Dendritic cell treated with granulocyte-macrophage colony-stimulating factor and Interleukin-4, amounts not matched to agents 40 ng/mL and 50 ng/mL, for 4 days (primary cell): ENCODE results near the gene LZTR1.

Experiments
- H3K27ac Mint-ChIP-seq: one replicate; pipeline ENCODE4 v1.8.0; 2022; ENCODE audit warnings: mild to moderate bottlenecking, mixed read lengths
- H3K27me3 Mint-ChIP-seq: one replicate; pipeline ENCODE4 v1.8.0; 2022; ENCODE audit warnings: mild to moderate bottlenecking, mixed read lengths
- H3K36me3 Mint-ChIP-seq: one replicate; pipeline ENCODE4 v1.8.0; 2022; ENCODE audit warnings: low read depth, mixed read lengths
- H3K4me1 Mint-ChIP-seq: one replicate; pipeline ENCODE4 v1.8.0; 2022; ENCODE audit warnings: low read depth, mixed read lengths
- H3K4me3 Mint-ChIP-seq: one replicate; pipeline ENCODE4 v1.8.0; 2022; ENCODE audit warnings: mild to moderate bottlenecking, moderate library complexity, mixed read lengths
- H3K9me3 Mint-ChIP-seq: one replicate; pipeline ENCODE4 v1.8.0; 2022; ENCODE audit warnings: mixed read lengths
- intact Hi-C: fragments of 100-400 bp; cut with micrococcal nuclease; formaldehyde crosslinking; loops from one replicate; pipeline ENCODE4 v1.15.0; 2022

The LZTR1 gene

DNA sequence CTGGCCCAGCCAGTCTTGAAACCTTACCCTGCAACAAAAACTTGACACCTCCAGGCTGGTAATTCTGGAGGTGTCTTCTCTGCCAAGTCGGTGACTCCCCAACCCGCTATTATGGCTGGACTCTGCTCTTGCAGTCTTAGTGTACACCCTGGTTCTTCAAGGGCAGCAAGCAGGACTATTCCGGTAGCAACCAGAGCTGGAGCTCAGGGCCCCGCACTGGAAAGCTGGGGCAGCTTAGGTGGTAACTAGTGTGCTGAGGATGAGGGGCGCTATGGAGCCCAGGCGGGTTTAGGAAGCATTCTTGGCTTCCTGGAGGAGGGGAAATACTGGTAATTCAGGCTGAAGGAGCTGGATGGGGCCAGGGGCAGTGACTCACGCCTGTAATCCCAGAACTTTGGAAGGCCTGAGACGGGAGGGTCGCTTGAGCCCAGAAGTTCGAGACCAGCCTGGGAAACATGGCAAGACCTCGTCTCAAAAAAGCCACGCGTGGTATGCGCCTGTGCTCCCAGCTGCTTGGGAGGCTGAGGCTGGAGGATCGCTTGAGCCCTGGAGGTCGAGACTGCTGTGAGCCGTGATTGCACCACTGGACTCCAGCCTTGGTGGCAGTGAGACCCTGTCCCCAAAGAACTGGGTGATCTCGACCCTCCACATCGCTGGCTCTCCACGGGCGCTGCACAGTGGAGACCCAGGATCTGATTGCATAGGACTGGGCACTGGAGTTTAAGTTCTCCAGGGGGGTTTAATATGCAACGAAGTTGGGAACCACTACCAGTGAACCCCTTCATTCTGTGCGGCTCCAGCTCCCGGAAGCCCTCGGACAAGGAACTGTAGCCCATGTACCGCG, 25.6 kb upstream of the LZTR1 start:
- H3K4me3 Mint-ChIP-seq, result peak overlapping the region; percentile 92
- peaks cover 36% of the 10 kb centered on the region for H3K4me1 Mint-ChIP-seq
- intact Hi-C loops, result loop anchor here (5.0 kb wide), 1 partner anchor 69 kb away; no protein-coding TSS in a partner anchor
- H3K36me3 Mint-ChIP-seq, result peaks cover 60% of the 10 kb centered on the region
- H3K27me3 Mint-ChIP-seq, result no peaks in the 10 kb centered on the region
- peak overlapping the region; percentile 92 for H3K27ac Mint-ChIP-seq
- no peaks in the 10 kb centered on the region for H3K9me3 Mint-ChIP-seq

DNA sequence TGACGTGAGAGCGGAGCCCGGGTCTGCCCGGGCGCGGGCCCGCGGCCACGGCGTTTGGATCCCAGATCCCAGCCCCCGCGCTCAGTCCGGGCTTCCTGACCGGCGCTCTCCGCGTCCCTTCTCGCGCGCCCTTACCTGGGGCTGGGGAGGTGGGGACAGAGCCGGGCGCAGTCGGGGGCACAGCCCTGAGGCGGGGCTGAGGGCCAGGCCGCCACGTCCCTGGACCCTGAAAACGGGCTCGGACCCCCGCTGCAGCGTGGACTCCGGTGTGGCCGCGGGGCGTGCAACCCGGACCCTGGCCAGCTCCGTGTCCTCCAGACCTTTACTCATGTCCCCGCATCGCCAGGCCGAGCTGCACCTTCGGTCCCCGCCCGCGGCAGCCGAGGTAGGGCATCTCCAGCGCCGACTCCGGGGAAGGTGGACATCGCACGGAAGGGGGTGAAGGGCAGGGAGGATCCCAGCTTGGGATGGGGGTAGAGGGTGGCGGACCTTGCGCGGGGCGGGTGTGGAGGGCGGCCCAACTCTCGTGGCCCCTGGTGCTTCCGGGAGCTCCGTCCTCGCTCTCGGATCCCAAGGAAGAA, 24.9 kb upstream of the LZTR1 start:
- H3K36me3 Mint-ChIP-seq, result peaks cover 52% of the 10 kb centered on the region
- intact Hi-C loops, result loop anchor here (5.0 kb wide), 1 partner anchor 70 kb away; no protein-coding TSS in a partner anchor
- H3K4me3 Mint-ChIP-seq, result peak overlapping the region; percentile 92
- H3K4me1 Mint-ChIP-seq, result peaks cover 44% of the 10 kb centered on the region
- H3K27ac Mint-ChIP-seq, result peak overlapping the region; percentile 92
- H3K9me3 Mint-ChIP-seq, result no peaks in the 10 kb centered on the region
- H3K27me3 Mint-ChIP-seq, result no peaks in the 10 kb centered on the region

DNA sequence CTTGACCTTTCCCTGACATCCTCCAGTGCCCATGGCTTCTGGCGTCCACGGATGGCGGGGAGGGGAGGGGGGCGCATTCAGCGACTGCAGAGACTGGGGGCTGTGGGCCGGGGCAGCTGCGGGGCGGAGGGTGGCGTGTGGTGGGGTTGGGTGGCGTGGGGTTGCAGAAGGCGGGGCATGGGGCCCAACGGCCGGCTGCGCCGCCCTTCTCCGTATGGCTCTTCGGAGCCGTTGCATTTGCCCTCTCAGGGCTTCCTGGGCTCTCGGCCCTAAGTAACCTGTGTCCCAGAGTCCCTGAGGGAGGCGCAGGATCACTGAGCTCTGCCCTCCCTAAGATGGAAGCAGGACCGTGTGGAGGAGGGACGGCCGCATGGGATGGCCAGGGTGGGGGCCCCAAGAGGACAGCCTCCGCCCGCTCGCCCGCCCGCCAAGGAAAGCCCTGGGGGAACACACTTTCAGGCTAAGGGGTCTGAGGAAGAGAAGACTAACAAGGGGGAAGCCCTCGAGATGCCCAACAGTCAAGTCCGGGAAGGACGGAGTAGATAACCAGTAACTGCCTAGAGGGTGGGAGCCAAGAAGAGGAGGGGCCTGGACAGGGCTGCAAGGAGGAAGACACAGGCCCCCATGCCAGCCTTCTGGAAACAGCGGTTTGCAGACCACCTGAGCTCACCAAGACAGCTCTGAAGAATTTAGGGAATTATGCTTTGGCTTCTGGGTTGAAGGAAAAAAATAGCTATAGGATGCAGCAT, 24.2 kb upstream of the LZTR1 start:
- H3K27me3 Mint-ChIP-seq, result peaks cover under 1% of the 10 kb centered on the region
- H3K9me3 Mint-ChIP-seq, result no peaks in the 10 kb centered on the region
- intact Hi-C loops, result loop anchor here (5.0 kb wide), 1 partner anchor 71 kb away; no protein-coding TSS in a partner anchor
- H3K27ac Mint-ChIP-seq, result peak overlapping the region; percentile 92
- H3K4me1 Mint-ChIP-seq, result peaks cover 45% of the 10 kb centered on the region
- H3K4me3 Mint-ChIP-seq, result peak overlapping the region; percentile 92
- peaks cover 46% of the 10 kb centered on the region for H3K36me3 Mint-ChIP-seq

DNA sequence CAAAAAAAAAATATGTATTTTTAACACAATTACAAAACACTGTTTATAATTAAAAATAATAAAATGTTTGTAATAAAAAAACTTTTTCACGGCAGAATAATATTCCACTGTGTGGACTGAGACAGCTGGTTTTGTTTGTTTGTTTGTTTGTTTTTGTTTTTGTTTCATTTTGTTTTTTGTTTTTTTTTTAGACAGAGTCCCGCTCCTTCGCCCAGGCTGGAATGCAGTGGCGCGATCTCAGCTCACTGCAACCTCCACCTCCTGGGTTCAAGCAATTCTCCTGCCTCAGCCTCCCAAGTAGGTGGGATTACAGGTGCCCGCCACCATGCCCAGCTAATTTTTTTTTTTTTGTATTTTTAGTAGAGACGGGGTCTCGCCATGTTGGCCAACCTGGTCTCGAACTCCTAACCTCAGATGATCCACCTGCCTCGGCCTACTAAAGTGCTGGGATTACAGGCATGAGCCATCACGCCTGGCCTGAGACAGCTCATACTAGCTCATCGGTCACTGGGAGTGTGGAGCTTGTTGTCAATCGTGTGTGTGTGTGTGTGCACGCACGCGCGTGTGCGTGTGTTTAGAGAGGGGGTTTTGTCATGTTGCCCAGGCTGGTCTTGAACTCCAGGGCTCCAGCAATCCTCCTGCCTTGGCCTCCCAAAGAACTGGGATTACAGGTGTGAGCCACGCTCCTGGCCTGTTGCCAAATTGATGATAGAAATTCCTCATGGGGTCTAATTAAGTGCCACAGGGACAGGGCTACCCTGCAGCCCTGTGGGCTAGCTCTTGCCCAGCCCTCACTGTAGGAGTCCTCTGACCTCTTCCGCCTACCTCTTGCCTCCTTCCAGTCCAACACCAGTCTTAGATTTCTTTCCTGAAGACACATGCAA, 22.3 kb upstream of the LZTR1 start:
- H3K4me1 Mint-ChIP-seq, result peaks cover 43% of the 10 kb centered on the region
- no peak overlapping the region for H3K4me3 Mint-ChIP-seq
- no peaks in the 10 kb centered on the region for H3K9me3 Mint-ChIP-seq
- intact Hi-C loops, result loop anchor here (5.0 kb wide), 1 partner anchor 73 kb away; no protein-coding TSS in a partner anchor
- peaks cover 18% of the 10 kb centered on the region for H3K27me3 Mint-ChIP-seq
- no peak overlapping the region for H3K27ac Mint-ChIP-seq
- peaks cover 45% of the 10 kb centered on the region for H3K36me3 Mint-ChIP-seq

DNA sequence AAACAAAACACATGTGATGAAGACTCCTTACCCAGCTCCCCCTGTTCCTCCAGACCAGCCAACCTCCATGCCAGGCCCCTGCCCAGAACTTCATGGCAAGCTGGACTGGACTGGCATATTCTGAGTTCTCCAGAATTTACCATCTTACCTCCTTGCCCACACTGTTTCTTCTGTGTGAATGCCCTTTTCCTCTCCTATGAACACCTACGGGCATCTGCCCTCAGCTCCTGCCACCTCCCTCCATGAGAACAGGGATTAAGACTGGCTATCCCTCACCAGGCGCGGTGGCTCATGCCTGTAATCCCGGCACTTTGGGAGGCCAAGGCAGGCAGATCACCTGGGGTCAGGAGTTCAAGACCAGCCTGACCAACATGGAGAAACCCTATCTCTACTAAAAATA, 21.5 kb upstream of the LZTR1 start:
- H3K36me3 Mint-ChIP-seq, result peaks cover 45% of the 10 kb centered on the region
- H3K9me3 Mint-ChIP-seq, result no peaks in the 10 kb centered on the region
- peaks cover 48% of the 10 kb centered on the region for H3K4me1 Mint-ChIP-seq
- intact Hi-C loops, result no loop called here
- H3K27me3 Mint-ChIP-seq, result peaks cover 23% of the 10 kb centered on the region
- H3K27ac Mint-ChIP-seq, result no peak overlapping the region
- H3K4me3 Mint-ChIP-seq, result no peak overlapping the region

DNA sequence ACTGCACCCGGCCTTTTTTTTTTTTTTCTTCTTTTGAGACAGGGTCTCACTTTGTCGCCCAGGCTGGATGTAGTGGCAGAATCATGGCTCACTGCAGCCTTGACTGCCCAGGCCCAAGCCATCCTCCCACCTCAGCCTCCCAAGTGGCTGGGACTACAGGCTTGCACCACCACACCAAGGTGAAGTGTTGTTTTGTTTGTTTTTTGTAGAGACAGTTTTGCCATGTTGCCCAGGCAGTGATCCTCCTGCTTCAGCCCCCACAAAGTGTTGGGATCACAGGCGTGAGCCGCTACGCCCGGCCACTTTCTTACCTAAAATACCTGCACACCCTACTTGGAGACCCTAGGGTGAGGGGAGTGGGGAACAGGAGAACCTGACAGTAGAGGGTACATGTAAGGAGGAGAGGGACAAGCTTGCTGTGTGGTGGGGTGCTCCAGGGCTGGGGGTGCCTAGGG, 19.6 kb upstream of the LZTR1 start:
- Mint-ChIP-seq H3K4me3 (peak overlapping the region; percentile 60), H3K27ac (no peak overlapping the region), H3K9me3 (no peaks in the 10 kb centered on the region), H3K36me3 (peaks cover 36% of the 10 kb centered on the region), H3K4me1 (peaks cover 54% of the 10 kb centered on the region), H3K27me3 (peaks cover 26% of the 10 kb centered on the region)
- intact Hi-C loops, result no loop called here

- intact Hi-C loops, result no loop called here
- H3K27ac Mint-ChIP-seq, result no peak overlapping the region
- H3K36me3 Mint-ChIP-seq, result peaks cover 31% of the 10 kb centered on the region
These were observed 18.7 kb upstream of the LZTR1 start for GRCh38 chr22:20963201-20964052.

GRCh38 chr22:20964090-20964798, 17.9 kb upstream of the LZTR1 start:
- Mint-ChIP-seq H3K27ac (no peak overlapping the region), H3K4me3 (peak overlapping the region; percentile 59)

More at GRCh38 chr22:20963201-20964052, 18.7 kb upstream of the LZTR1 start:
- Mint-ChIP-seq H3K4me3 (no peak overlapping the region), H3K27me3 (peaks cover 26% of the 10 kb centered on the region), H3K9me3 (no peaks in the 10 kb centered on the region), H3K4me1 (peaks cover 55% of the 10 kb centered on the region)

DNA sequence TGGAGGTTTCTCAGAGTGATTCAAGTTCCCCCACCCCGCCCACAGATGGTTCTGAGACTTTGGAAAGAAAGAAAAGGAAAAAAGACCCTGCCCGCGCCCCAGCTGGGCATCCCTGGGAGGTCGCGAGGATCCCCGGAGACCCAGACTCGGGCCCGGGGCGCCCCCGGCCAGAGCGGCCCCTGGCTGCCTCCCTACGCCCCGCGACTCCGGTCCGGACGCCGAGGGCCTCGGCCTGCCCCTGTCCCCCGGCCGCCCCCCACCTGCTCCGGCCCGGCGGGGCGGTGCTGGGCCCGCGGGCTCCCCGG, 17.3 kb upstream of the LZTR1 start:
- no peak overlapping the region for H3K27ac Mint-ChIP-seq
- intact Hi-C loops, result no loop called here
- no peaks in the 10 kb centered on the region for H3K9me3 Mint-ChIP-seq
- peaks cover 26% of the 10 kb centered on the region for H3K27me3 Mint-ChIP-seq
- peak overlapping the region; percentile 59 for H3K4me3 Mint-ChIP-seq
- peaks cover 30% of the 10 kb centered on the region for H3K36me3 Mint-ChIP-seq
- peaks cover 59% of the 10 kb centered on the region for H3K4me1 Mint-ChIP-seq

More at GRCh38 chr22:20964090-20964798, 17.9 kb upstream of the LZTR1 start:
- Mint-ChIP-seq H3K9me3 (no peaks in the 10 kb centered on the region), H3K36me3 (peaks cover 31% of the 10 kb centered on the region), H3K4me1 (peaks cover 59% of the 10 kb centered on the region), H3K27me3 (peaks cover 26% of the 10 kb centered on the region)
- intact Hi-C loops, result no loop called here

- Mint-ChIP-seq H3K9me3 (no peaks in the 10 kb centered on the region), H3K4me3 (peak overlapping the region; percentile 68), H3K4me1 (peaks cover 59% of the 10 kb centered on the region), H3K27ac (peak overlapping the region; percentile 11), H3K36me3 (peaks cover 24% of the 10 kb centered on the region), H3K27me3 (peaks cover 26% of the 10 kb centered on the region)
- intact Hi-C loops, result no loop called here
These were observed 16.8 kb upstream of the LZTR1 start for GRCh38 chr22:20965104-20965887.

DNA sequence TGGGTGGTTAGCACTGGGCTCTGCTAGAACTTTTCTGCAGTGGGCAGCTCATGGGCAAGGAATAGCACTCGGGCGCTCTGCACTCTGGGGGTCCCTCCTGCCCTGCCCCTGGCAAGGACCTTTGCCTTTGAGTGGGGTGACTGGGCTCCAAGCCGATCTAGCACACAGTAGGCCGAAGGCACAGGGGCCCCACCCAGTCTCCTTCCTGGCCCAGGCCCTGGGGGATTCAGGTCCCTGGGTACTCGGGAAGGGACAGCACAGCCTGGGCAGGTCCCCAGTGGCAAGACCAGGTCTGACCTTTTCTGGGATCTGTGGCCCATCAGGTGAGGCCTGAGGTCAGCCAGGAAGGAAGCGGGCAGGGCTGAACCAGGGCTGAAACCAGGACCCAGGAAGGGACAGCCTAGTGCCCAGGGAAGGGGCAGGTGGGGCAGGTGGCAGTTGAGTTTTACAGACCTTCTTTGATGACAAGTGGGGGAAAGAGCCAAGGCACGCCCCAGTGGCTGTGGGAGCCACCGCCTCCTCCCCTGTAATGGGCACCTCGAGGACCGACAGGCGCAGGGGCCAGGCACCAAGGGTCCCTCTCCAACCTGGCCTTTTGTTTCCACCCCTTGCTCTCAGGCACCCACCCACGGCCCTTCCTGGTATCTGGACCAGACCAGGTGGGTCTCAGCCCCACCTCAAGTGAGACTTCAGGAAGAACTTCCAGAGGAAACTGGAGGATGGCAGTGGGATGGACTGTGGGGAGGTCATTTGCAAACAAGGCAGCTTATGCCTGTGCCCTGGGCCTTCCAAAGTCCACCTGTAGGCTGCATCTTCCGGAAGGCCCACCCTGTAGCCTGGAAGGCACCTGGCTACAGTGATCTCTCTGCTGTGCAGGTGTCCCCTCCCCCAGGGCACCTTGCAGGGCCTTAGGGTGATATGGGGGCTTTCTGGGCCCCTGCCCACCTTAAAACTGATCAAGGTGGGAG, 15.9 kb upstream of the LZTR1 start:
- H3K27me3 Mint-ChIP-seq, result peaks cover 26% of the 10 kb centered on the region
- H3K9me3 Mint-ChIP-seq, result no peaks in the 10 kb centered on the region
- intact Hi-C loops, result no loop called here
- peaks cover 62% of the 10 kb centered on the region for H3K4me1 Mint-ChIP-seq
- peaks cover 18% of the 10 kb centered on the region for H3K36me3 Mint-ChIP-seq
- H3K27ac Mint-ChIP-seq, result no peak overlapping the region
- H3K4me3 Mint-ChIP-seq, result no peak overlapping the region
